DND-41 (cell line): Measurements from ENCODE around the gene SLC9A7.

ENCODE experiments used
- EZH2 ChIP-seq: IDR thresholded peaks from 3 replicates; pipeline ENCODE4 v1.6.1; 2012; ENCODE audit warnings: borderline replicate concordance, low read depth, mild to moderate bottlenecking, moderate library complexity, low read length, inconsistent platforms; ENCODE audit not compliant: severe bottlenecking
- TF ChIP-seq, protein P1 (sequence below): IDR thresholded peaks from 2 replicates; pipeline ENCODE4 v1.5.1; 2012; ENCODE audit warnings: borderline replicate concordance, low read length, moderate library complexity, mild to moderate bottlenecking; ENCODE audit not compliant: poor library complexity, severe bottlenecking; ENCODE audit errors: extremely low read depth

DNA sequence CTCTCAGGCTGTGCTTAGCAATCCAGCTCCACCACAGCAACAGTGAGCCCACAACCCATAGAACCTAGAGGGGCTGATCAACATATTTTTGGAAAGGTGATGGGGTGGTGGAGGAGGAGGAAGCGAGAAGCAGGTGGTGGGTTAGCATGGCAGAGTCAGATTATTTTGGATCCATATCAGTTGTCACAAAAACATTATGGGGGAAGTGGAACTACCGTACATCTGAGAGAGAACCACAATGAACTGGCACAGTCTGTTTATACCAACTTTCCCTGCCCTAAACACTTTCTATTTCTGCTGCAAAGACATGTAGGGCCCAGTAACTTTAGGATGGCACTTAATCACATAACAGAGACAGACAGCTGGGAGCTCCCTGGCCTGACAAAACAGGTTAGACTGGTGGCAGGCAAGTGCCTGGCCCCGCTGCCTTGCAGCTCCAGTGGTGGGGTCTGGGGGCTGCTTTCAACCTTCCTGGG, 4.3 kb downstream of the SLC9A7 start:
- TF ChIP-seq, protein P1, sequence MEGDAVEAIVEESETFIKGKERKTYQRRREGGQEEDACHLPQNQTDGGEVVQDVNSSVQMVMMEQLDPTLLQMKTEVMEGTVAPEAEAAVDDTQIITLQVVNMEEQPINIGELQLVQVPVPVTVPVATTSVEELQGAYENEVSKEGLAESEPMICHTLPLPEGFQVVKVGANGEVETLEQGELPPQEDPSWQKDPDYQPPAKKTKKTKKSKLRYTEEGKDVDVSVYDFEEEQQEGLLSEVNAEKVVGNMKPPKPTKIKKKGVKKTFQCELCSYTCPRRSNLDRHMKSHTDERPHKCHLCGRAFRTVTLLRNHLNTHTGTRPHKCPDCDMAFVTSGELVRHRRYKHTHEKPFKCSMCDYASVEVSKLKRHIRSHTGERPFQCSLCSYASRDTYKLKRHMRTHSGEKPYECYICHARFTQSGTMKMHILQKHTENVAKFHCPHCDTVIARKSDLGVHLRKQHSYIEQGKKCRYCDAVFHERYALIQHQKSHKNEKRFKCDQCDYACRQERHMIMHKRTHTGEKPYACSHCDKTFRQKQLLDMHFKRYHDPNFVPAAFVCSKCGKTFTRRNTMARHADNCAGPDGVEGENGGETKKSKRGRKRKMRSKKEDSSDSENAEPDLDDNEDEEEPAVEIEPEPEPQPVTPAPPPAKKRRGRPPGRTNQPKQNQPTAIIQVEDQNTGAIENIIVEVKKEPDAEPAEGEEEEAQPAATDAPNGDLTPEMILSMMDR, result no peak
- TF ChIP-seq EZH2, result no peak
